ENCODE results near the gene PACRG.

The PACRG gene

GRCh38 chr6:163151212-163151611 lies 423.4 kb downstream of the PACRG start:
- no peak for DNase-seq

- DNase-seq: no peak
Observed at GRCh38 chr6:163152701-163153100, 424.9 kb downstream of the PACRG start.

- DNase-seq: no peak
Observed at GRCh38 chr6:163159110-163159509, 431.3 kb downstream of the PACRG start.

GRCh38 chr6:163159689-163160088 lies 431.9 kb downstream of the PACRG start:
- DNase-seq: no peak

GRCh38 chr6:163162007-163162873 lies 434.5 kb downstream of the PACRG start:
- DNase-seq: no peak

GRCh38 chr6:163162874-163163213 lies 435.1 kb downstream of the PACRG start:
- DNase-seq: no peak

- no peak for DNase-seq
Observed at GRCh38 chr6:163164175-163164900, 436.6 kb downstream of the PACRG start.

GRCh38 chr6:163165155-163165910 lies 437.6 kb downstream of the PACRG start:
- DNase-seq: no peak

GRCh38 chr6:163165922-163166321 lies 438.1 kb downstream of the PACRG start:
- DNase-seq: no peak

- DNase-seq: no peak
Observed at GRCh38 chr6:163166507-163166906, 438.7 kb downstream of the PACRG start.

- DNase-seq: no peak
Observed at GRCh38 chr6:163169521-163169920, 441.7 kb downstream of the PACRG start.

- DNase-seq: peak in 1 of 5 donors; percentile 3
Observed at GRCh38 chr6:163170294-163170883, 442.6 kb downstream of the PACRG start.

GRCh38 chr6:163173741-163174140 lies 446.0 kb downstream of the PACRG start:
- DNase-seq: no peak

- no peak for DNase-seq
Observed at GRCh38 chr6:163175301-163175700, 447.5 kb downstream of the PACRG start.

GRCh38 chr6:163176097-163176496 lies 448.3 kb downstream of the PACRG start:
- DNase-seq: no peak

- no peak for DNase-seq
Observed at GRCh38 chr6:163177007-163177406, 449.2 kb downstream of the PACRG start.

- no peak for DNase-seq
Observed at GRCh38 chr6:163177892-163178420, 450.2 kb downstream of the PACRG start.

- no peak for DNase-seq
Observed at GRCh38 chr6:163179061-163179460, 451.3 kb downstream of the PACRG start.

- no peak for DNase-seq
Observed at GRCh38 chr6:163179721-163180120, 451.9 kb downstream of the PACRG start.

- DNase-seq: no peak
Observed at GRCh38 chr6:163180874-163181541, 453.2 kb downstream of the PACRG start.

GRCh38 chr6:163181666-163182180 lies 453.9 kb downstream of the PACRG start:
- DNase-seq: no peak

- DNase-seq: no peak
Observed at GRCh38 chr6:163182696-163183095, 454.9 kb downstream of the PACRG start.
